HG03045 (cell line): ENCODE data around the gene UQCRHL.

Experiments
- ATAC-seq: cut with Tn5 transposase; IDR thresholded peaks from one replicate; pipeline ENCODE4 v1.9.1; 2021; ENCODE audit warnings: mild to moderate bottlenecking, moderate library complexity; ENCODE audit not compliant: unreplicated experiment

UQCRHL gene

GRCh38 chr1:15758953-15759661 lies 48.3 kb downstream of the UQCRHL start:
- no peak for ATAC-seq

GRCh38 chr1:15758343-15758931 lies 49.0 kb downstream of the UQCRHL start, which contains the start of gene FBLIM1:
Gene FBLIM1 (plus strand): TSS chr1:15758795. CDS start chr1:15764984, 6,189 bp downstream.
- no peak for ATAC-seq

DNA sequence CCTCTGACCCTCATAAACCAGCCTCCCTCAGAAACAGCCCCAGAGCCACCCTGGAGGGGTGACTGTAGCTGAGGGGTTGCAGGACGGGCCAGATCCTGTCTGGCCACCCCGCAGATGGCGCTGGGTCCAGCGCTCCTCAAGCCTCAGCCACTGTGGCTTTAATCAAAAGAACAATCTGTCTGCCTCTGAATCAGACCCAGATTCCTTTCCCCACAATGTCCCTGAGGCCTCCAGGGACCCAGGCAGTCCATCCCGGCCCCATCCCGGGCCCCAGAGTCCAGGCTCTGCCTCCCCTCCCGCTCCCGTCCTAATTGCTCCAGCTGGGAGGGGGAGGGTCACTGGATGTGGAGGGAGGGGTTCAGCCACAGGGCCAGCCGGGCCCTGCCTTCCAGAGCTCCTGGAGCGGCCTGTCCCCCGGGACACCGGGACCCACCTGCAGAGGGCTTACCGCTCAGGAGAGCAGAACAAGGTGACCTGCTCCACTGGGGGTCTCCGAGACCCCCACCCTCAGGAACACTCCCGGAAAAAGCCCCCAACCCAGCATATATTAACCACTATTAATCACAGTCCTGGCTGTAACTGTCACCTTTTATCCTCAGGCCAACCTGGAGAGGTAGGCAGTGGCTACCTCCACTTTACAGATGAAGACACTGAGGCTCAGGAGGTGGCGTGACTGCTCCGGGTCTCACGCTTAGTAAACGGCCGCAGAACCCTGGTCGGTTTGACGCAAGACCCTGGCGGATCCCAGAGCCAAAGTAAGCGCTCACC lies 49.7 kb downstream of the UQCRHL start:
- ATAC-seq: no peak
